IPS-15b (cell line): ENCODE data around the gene EVC2.

ENCODE experiments used
- H3K27me3 ChIP-seq: one replicate; pipeline ENCODE4 v1.6.1; 2013; ENCODE audit warnings: low read length; ENCODE audit not compliant: control insufficient read depth, insufficient read depth
- H3K36me3 ChIP-seq: one replicate; pipeline ENCODE4 v1.6.1; 2013; ENCODE audit warnings: low read length; ENCODE audit not compliant: control insufficient read depth, insufficient read depth
- H3K4me1 ChIP-seq: one replicate; pipeline ENCODE4 v1.6.1; 2013; ENCODE audit warnings: mild to moderate bottlenecking, low read length; ENCODE audit not compliant: control insufficient read depth, insufficient read depth
- H3K4me3 ChIP-seq: one replicate; pipeline ENCODE4 v1.5.1; 2013; ENCODE audit warnings: low read depth, low read length
- H3K9ac ChIP-seq: one replicate; pipeline ENCODE4 v1.6.1; 2013; ENCODE audit warnings: low read depth, mild to moderate bottlenecking, low read length
- H3K9me3 ChIP-seq: one replicate; pipeline ENCODE4 v1.6.1; 2013; ENCODE audit warnings: mild to moderate bottlenecking, low read length; ENCODE audit not compliant: control insufficient read depth, insufficient read depth

EVC2 gene

GRCh38 chr4:5658974-5659373, 49.4 kb downstream of the EVC2 start:
- Histone ChIP-seq H3K9me3 (no peaks in the 10 kb centered on the region), H3K36me3 (peaks cover 13% of the 10 kb centered on the region)

GRCh38 chr4:5656415-5656814, 51.9 kb downstream of the EVC2 start:
- Histone ChIP-seq H3K4me1 (no peaks in the 10 kb centered on the region), H3K36me3 (peaks cover 8% of the 10 kb centered on the region), H3K27me3 (no peaks in the 10 kb centered on the region), H3K9ac (no peak overlapping the region), H3K9me3 (no peaks in the 10 kb centered on the region), H3K4me3 (no peak overlapping the region)

More at GRCh38 chr4:5658974-5659373, 49.4 kb downstream of the EVC2 start:
- no peaks in the 10 kb centered on the region for H3K4me1 ChIP-seq
- H3K27me3 ChIP-seq = no peaks in the 10 kb centered on the region
- no peak overlapping the region for H3K4me3 ChIP-seq
- no peak overlapping the region for H3K9ac ChIP-seq

- Histone ChIP-seq H3K27me3 (no peaks in the 10 kb centered on the region), H3K36me3 (peaks cover 8% of the 10 kb centered on the region), H3K9ac (no peak overlapping the region), H3K4me3 (no peak overlapping the region), H3K9me3 (no peaks in the 10 kb centered on the region), H3K4me1 (no peaks in the 10 kb centered on the region)
These were observed 53.6 kb downstream of the EVC2 start for GRCh38 chr4:5654791-5655190.

- H3K4me1 ChIP-seq = no peaks in the 10 kb centered on the region
- H3K27me3 ChIP-seq = no peaks in the 10 kb centered on the region
- peaks cover 8% of the 10 kb centered on the region for H3K36me3 ChIP-seq
- no peaks in the 10 kb centered on the region for H3K9me3 ChIP-seq
- H3K9ac ChIP-seq = no peak overlapping the region
- H3K4me3 ChIP-seq = no peak overlapping the region
These were observed 57.3 kb downstream of the EVC2 start for GRCh38 chr4:5651089-5651488.

DNA sequence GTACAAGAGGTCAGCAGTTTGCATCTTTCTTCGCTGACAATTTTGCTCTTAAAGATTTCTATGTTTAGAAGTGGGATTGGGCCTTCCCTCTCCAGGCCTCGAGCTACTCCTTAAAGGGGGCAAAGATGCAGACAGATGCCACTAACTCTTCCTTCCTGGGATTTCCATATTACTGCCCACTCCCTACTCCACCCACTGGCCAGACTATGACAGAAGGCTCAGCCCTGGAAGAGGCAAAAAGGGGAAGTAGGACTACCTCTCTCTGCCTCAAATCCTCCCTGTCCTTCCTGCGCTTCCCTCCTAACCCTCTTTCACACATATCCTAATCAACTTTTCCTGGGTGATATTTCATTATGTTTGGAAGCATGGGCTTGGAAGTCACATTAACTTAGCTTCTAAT, 58.3 kb downstream of the EVC2 start:
- H3K9me3 ChIP-seq = no peaks in the 10 kb centered on the region
- H3K36me3 ChIP-seq = peaks cover 8% of the 10 kb centered on the region
- H3K9ac ChIP-seq = no peak overlapping the region
- H3K27me3 ChIP-seq = no peaks in the 10 kb centered on the region
- H3K4me3 ChIP-seq = no peak overlapping the region
- H3K4me1 ChIP-seq = no peaks in the 10 kb centered on the region

- Histone ChIP-seq H3K9ac (no peak overlapping the region), H3K4me1 (no peaks in the 10 kb centered on the region), H3K27me3 (no peaks in the 10 kb centered on the region), H3K9me3 (no peaks in the 10 kb centered on the region), H3K36me3 (no peaks in the 10 kb centered on the region), H3K4me3 (no peak overlapping the region)
These were observed 61.0 kb downstream of the EVC2 start for GRCh38 chr4:5647351-5647750.

- Histone ChIP-seq H3K9ac (no peak overlapping the region), H3K4me3 (no peak overlapping the region)
These were observed 68.3 kb downstream of the EVC2 start for GRCh38 chr4:5640096-5640495.

GRCh38 chr4:5639556-5639955, 68.8 kb downstream of the EVC2 start:
- H3K9me3 ChIP-seq = no peaks in the 10 kb centered on the region
- no peak overlapping the region for H3K4me3 ChIP-seq
- peaks cover 10% of the 10 kb centered on the region for H3K36me3 ChIP-seq
- no peaks in the 10 kb centered on the region for H3K27me3 ChIP-seq
- H3K9ac ChIP-seq = no peak overlapping the region
- peaks cover 2% of the 10 kb centered on the region for H3K4me1 ChIP-seq

More at GRCh38 chr4:5640096-5640495, 68.3 kb downstream of the EVC2 start:
- Histone ChIP-seq H3K36me3 (peaks cover 10% of the 10 kb centered on the region), H3K27me3 (no peaks in the 10 kb centered on the region), H3K9me3 (no peaks in the 10 kb centered on the region), H3K4me1 (peaks cover 2% of the 10 kb centered on the region)

DNA sequence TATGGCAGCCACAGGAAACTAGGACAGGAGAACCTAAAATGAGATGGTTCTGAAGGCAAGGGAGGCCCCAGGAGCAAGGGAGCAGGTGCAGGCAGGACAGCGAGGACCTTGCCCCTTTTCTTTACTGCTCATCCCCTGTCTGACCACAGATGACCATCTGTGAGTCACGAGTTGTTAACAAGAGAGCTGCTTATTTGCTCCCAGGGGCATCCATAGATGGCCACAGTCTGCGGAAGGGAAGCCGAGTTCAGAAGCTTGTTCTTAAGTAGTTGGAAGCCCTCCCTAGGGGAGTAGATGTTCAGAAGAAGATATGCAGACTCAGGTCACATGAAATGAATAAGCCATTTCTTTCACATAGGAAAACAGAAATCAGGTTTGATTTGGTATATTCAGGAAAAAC, 69.4 kb downstream of the EVC2 start:
- no peaks in the 10 kb centered on the region for H3K27me3 ChIP-seq
- H3K36me3 ChIP-seq = peaks cover 10% of the 10 kb centered on the region
- H3K9me3 ChIP-seq = no peaks in the 10 kb centered on the region
- H3K9ac ChIP-seq = no peak overlapping the region
- peaks cover 2% of the 10 kb centered on the region for H3K4me1 ChIP-seq
- H3K4me3 ChIP-seq = no peak overlapping the region

DNA sequence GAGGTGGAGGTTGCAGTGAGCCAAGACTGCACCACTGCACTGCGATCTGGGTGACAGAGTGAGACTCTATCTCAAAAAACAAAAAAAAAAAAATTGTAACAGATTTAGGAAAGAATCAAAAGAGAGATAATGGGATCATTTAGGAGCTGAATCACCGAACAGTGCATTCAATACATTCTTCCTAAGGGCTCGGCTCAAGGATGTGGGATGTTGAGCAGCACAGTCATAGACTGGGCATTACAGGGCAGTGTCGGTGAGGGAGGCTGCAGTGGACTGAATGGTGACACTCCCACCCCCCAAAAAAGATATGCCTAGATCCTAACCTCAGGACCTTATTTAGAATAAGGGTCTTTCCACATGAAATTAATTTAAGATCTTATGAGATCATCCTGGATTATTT, 70.0 kb downstream of the EVC2 start:
- H3K36me3 ChIP-seq = peaks cover 10% of the 10 kb centered on the region
- no peaks in the 10 kb centered on the region for H3K27me3 ChIP-seq
- no peaks in the 10 kb centered on the region for H3K9me3 ChIP-seq
- H3K4me1 ChIP-seq = peaks cover 2% of the 10 kb centered on the region
- H3K9ac ChIP-seq = no peak overlapping the region
- no peak overlapping the region for H3K4me3 ChIP-seq

DNA sequence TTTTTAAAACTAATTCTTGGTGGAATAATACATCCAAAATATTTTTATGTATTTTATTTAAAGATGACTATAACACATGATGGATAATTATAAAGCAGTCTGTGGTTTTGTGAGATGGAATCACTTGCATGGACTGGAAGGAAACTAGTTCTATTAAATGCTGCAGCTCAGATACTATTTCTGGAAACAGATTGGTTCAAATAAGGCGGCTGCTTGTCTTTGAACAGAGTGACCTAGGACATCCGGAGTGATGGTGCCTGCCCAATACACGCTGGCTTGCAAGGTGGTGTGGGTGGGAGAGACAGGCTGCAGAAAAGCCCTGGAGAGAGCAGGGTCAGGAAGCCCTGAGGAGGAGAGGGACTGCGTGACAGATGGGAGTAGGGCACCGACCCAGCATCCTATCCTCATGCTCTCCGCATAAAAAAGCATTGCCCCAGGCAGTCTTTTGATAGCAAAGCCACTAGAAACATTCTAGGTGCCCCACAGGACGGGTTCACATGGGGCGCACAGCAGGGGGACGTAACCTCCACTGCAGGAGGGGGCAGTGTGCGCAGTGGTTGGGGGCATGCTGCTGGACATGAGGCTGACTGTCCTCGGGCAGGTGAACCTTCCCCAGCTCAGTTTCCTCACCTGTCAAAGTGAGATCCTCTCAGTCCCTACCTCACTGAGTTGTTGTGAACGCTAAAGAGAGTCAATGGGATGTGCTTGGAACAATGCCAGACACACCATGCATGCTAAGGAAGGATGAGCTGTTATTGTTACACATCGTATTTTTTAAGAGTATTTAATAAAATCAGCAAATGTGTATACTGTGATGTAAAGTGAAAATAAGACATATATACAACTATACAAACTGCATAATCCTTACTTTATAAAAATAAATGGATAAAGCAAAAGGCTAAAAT, 71.3 kb downstream of the EVC2 start:
- Histone ChIP-seq H3K36me3 (peaks cover 10% of the 10 kb centered on the region), H3K9me3 (no peaks in the 10 kb centered on the region), H3K9ac (no peak overlapping the region), H3K27me3 (no peaks in the 10 kb centered on the region), H3K4me3 (no peak overlapping the region), H3K4me1 (peaks cover 2% of the 10 kb centered on the region)

DNA sequence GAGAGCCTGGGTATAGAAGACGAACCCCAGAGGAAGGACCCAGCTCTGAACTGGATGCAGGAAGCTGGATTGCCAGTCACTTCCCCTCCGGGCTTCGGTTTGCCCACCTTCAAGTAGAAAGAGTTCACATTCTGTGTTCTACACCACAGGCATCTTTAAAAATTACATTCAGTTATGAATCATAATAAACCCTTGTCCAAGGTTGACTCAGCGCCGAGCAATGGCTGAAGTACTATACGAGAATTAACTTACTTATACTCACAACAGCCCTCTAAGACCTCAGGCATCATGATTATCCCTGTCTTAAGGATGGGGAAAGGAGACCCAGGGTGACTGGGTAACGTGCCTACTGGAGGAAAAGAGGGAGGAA, 72.5 kb downstream of the EVC2 start:
- Histone ChIP-seq H3K27me3 (no peaks in the 10 kb centered on the region), H3K4me3 (no peak overlapping the region), H3K9me3 (no peaks in the 10 kb centered on the region), H3K9ac (no peak overlapping the region), H3K4me1 (peaks cover 2% of the 10 kb centered on the region), H3K36me3 (peaks cover 13% of the 10 kb centered on the region)
